Type B pancreatic cell (in vitro differentiated cells): ENCODE data around the gene ATP6V0E1. TPM values are rescaled to one million over a fixed set of nuclear protein-coding genes. Genes with fewer than 3 reads are reported as not detected.
A peak's percentile ranks its signal among the peaks of the same experiment; 100 is the strongest.
"Not testable (repeated sequence)": the region's sequence is repeated elsewhere in the genome, so short reads cannot be mapped to it uniquely, and the experiment has no call there.

Experiments used
- DNase-seq: peaks from one replicate; pipeline ENCODE4 v3.0.0; 2021; ENCODE audit warnings: mixed read lengths; ENCODE audit not compliant: unreplicated experiment; ENCODE audit errors: extremely low spot score
- H3K27ac Mint-ChIP-seq: 2 replicates; pipeline ENCODE4 v1.8.0; 2021; ENCODE audit warnings: mild to moderate bottlenecking, mixed read lengths
- H3K27me3 Mint-ChIP-seq: 2 replicates; pipeline ENCODE4 v1.8.0; 2021; ENCODE audit warnings: mixed read lengths
- H3K36me3 Mint-ChIP-seq: 2 replicates; pipeline ENCODE4 v1.8.0; 2021; ENCODE audit warnings: mixed read lengths
- H3K4me1 Mint-ChIP-seq: one replicate; pipeline ENCODE4 v1.8.0; 2021; ENCODE audit warnings: mixed read lengths; ENCODE audit not compliant: unreplicated experiment
- H3K4me3 Mint-ChIP-seq: 2 replicates; pipeline ENCODE4 v1.8.0; 2021; ENCODE audit warnings: mild to moderate bottlenecking, mixed read lengths
- H3K9me3 Mint-ChIP-seq: 2 replicates; pipeline ENCODE4 v1.8.0; 2021; ENCODE audit warnings: mixed read lengths
- CTCF ChIP-seq: fragments of 200-600 bp; sonication (generic); conservative IDR thresholded peaks from 2 replicates; pipeline ENCODE4 v1.5.0; 2021; ENCODE audit warnings: antibody characterized with exemption, mild to moderate bottlenecking
- total RNA-seq: library from RNA; stranded (reverse); gene quantifications from 2 replicates; pipeline ENCODE4 v1.2.1, GENCODE V29; 2021; ENCODE audit warnings: low replicate concordance

The ATP6V0E1 gene
- total RNA-seq, 1 donor from 2014 or later, result 141 TPM

GRCh38 chr5:173045474-173045873 lies 61.9 kb downstream of the ATP6V0E1 start:
- Mint-ChIP-seq H3K27ac (no peak overlapping the region), H3K36me3 (no peaks in the 10 kb centered on the region)
- no peak for TF ChIP-seq CTCF

GRCh38 chr5:173047096-173047837 lies 63.7 kb downstream of the ATP6V0E1 start:
- H3K9me3 Mint-ChIP-seq, H3K27ac Mint-ChIP-seq, H3K4me1 Mint-ChIP-seq, H3K4me3 Mint-ChIP-seq, DNase-seq, H3K36me3 Mint-ChIP-seq: not testable (repeated sequence)
- H3K27me3 Mint-ChIP-seq, result peaks cover 10% of the 10 kb centered on the region

More at GRCh38 chr5:173045474-173045873, 61.9 kb downstream of the ATP6V0E1 start:
- Mint-ChIP-seq H3K27me3 (peaks cover 4% of the 10 kb centered on the region), H3K4me3 (no peak overlapping the region), H3K4me1 (peaks cover 5% of the 10 kb centered on the region), H3K9me3 (no peaks in the 10 kb centered on the region)
- no peak for DNase-seq

DNA sequence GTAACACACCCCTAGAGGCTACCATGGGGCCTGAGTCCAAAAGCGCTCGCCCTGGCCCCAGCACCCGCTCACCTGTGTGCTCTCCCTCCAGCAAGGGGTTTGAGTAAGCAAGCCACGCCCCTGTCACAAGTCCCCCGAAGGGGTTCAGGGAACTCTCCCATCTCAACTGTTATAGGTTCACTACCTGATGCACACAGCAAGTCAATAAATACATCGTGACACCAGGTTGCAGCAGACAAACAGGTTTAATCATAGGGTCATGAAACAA lies 64.2 kb downstream of the ATP6V0E1 start:
- Mint-ChIP-seq H3K36me3 (no peaks in the 10 kb centered on the region), H3K4me1 (peaks cover 5% of the 10 kb centered on the region), H3K27ac (peak overlapping the region; percentile 30), H3K9me3 (no peaks in the 10 kb centered on the region), H3K27me3 (peaks cover 10% of the 10 kb centered on the region), H3K4me3 (no peak overlapping the region)
- no peak for TF ChIP-seq CTCF
- no peak for DNase-seq

GRCh38 chr5:173050791-173051190 lies 67.2 kb downstream of the ATP6V0E1 start:
- H3K36me3 Mint-ChIP-seq, result no peaks in the 10 kb centered on the region
- H3K9me3 Mint-ChIP-seq, result no peaks in the 10 kb centered on the region
- DNase-seq, result no peak
- peaks cover 10% of the 10 kb centered on the region for H3K27me3 Mint-ChIP-seq
- no peak for TF ChIP-seq CTCF
- no peak overlapping the region for H3K4me3 Mint-ChIP-seq
- H3K27ac Mint-ChIP-seq, result no peak overlapping the region
- H3K4me1 Mint-ChIP-seq, result peaks cover 3% of the 10 kb centered on the region

DNA sequence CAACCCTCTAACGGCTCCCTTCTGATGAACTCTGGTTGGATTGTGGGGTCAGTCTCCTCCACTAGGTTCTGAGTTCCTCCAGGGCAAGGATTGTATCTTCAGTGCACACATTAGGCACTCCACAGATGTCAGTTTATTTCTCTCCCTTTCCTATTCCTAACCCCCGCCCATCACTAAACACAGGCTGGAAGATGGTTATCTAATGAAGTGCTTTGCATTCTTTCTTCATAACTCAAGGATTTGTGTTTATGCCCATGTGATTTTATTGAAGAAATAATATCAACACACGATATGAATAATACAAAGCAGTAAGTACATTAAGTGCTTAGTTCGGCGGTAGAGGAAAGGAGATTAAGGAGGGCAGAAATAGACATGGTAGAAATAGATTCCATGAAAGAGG lies 68.2 kb downstream of the ATP6V0E1 start:
- Mint-ChIP-seq H3K27ac (no peak overlapping the region), H3K36me3 (no peaks in the 10 kb centered on the region), H3K9me3 (no peaks in the 10 kb centered on the region), H3K4me1 (peaks cover 4% of the 10 kb centered on the region), H3K4me3 (no peak overlapping the region), H3K27me3 (peaks cover 10% of the 10 kb centered on the region)
- TF ChIP-seq CTCF, result no peak
- DNase-seq, result no peak

- Mint-ChIP-seq H3K4me1 (peaks cover 10% of the 10 kb centered on the region), H3K36me3 (no peaks in the 10 kb centered on the region), H3K4me3 (no peak overlapping the region), H3K27ac (no peak overlapping the region), H3K9me3 (no peaks in the 10 kb centered on the region), H3K27me3 (peaks cover 8% of the 10 kb centered on the region)
- DNase-seq, result no peak
- no peak for TF ChIP-seq CTCF
These were observed 69.5 kb downstream of the ATP6V0E1 start for GRCh38 chr5:173053041-173053440.
